Loucy (cell line): ENCODE results near the gene VPS13D.

Experiments used
- H2AFZ ChIP-seq: fragments of 200-600 bp; sonication (generic); 2 replicates; pipeline ENCODE4 v1.6.0; 2016; ENCODE audit warnings: antibody characterized with exemption, mild to moderate bottlenecking, low read length, moderate library complexity
- H3F3A ChIP-seq: fragments of 200-600 bp; 2 replicates; pipeline ENCODE4 v1.6.0; 2016; ENCODE audit warnings: antibody characterized with exemption, low read depth, mild to moderate bottlenecking
- H3K27me3 ChIP-seq: fragments of 200-600 bp; sonication (generic); 2 replicates; pipeline ENCODE4 v1.6.1; 2014; ENCODE audit warnings: low read length, mild to moderate bottlenecking; ENCODE audit not compliant: insufficient read depth, poor library complexity, severe bottlenecking
- H3K36me3 ChIP-seq: fragments of 200-600 bp; sonication (generic); 2 replicates; pipeline ENCODE4 v1.6.1; 2016; ENCODE audit warnings: low read length; ENCODE audit not compliant: insufficient read depth
- H3K4me1 ChIP-seq: fragments of 200-600 bp; sonication (generic); 2 replicates; pipeline ENCODE4 v1.5.1; 2014; ENCODE audit warnings: low read length, mild to moderate bottlenecking; ENCODE audit not compliant: insufficient read depth, poor library complexity, severe bottlenecking
- H3K4me2 ChIP-seq: fragments of 200-600 bp; sonication (generic); 2 replicates; pipeline ENCODE4 v1.6.0; 2014; ENCODE audit warnings: antibody characterized with exemption, low read length, low read depth, mild to moderate bottlenecking; ENCODE audit not compliant: poor library complexity, severe bottlenecking
- H3K4me3 ChIP-seq: fragments of 200-600 bp; sonication (generic); 2 replicates; pipeline ENCODE4 v1.5.1; 2014; ENCODE audit warnings: low read length, mild to moderate bottlenecking, mixed read lengths; ENCODE audit not compliant: poor library complexity, severe bottlenecking
- H3K79me2 ChIP-seq: fragments of 200-600 bp; sonication (generic); 2 replicates; pipeline ENCODE4 v1.6.1; 2014; ENCODE audit warnings: low read length; ENCODE audit not compliant: insufficient read depth
- H3K9ac ChIP-seq: fragments of 200-600 bp; sonication (generic); 2 replicates; pipeline ENCODE4 v1.6.0; 2014; ENCODE audit warnings: mild to moderate bottlenecking, low read depth, low read length, moderate library complexity; ENCODE audit not compliant: poor library complexity, severe bottlenecking
- H3K9me2 ChIP-seq: fragments of 200-600 bp; sonication (generic); replicated peaks from 2 replicates; pipeline ENCODE4 v1.6.1; 2016; ENCODE audit warnings: low read depth, low read length, mixed read lengths
- H3K9me3 ChIP-seq: fragments of 200-600 bp; sonication (generic); 2 replicates; pipeline ENCODE4 v1.6.1; 2014; ENCODE audit warnings: mild to moderate bottlenecking, antibody characterized with exemption, low read length, low read depth; ENCODE audit not compliant: insufficient read depth
- H4K20me1 ChIP-seq: fragments of 200-600 bp; sonication (generic); 2 replicates; pipeline ENCODE4 v1.6.0; 2014; ENCODE audit warnings: antibody characterized with exemption, low read length, mild to moderate bottlenecking; ENCODE audit not compliant: insufficient read depth, poor library complexity, severe bottlenecking
- EZH2phosphoT487 ChIP-seq: fragments of 200-600 bp; IDR thresholded peaks from 2 replicates; pipeline ENCODE4 v1.6.1; 2018; ENCODE audit warnings: antibody characterized with exemption, mild to moderate bottlenecking, moderate library complexity, borderline replicate concordance
- TF ChIP-seq, protein P1 (sequence below): fragments of 200-600 bp; sonication (generic); conservative IDR thresholded peaks from 2 replicates; pipeline ENCODE4 v1.5.1; 2014; ENCODE audit warnings: mild to moderate bottlenecking, antibody characterized with exemption, low read length

Gene VPS13D

DNA sequence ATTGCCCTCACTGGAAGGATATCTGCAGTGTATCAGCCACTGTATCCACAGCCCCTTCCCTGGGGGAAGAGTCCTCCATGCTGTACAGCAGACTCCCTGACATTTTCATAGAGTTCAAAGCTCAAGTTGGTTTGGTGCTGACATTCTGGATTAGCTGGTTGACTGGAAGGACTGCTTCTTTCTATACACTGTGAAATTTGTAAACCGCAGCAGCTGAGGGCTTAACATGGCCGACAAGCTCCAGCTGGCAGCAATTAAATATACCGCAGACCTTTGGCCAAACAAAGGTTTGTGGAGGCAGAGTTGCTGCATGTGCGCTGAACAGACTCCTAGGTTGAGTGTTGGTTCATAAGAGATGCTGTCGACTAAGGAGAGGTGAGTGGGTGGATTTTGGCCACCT, 261.8 kb downstream of the VPS13D start:
- H4K20me1 ChIP-seq = no peaks in the 10 kb centered on the region
- no peak overlapping the region for H2AFZ ChIP-seq
- no peaks in the 10 kb centered on the region for H3K27me3 ChIP-seq
- H3K4me1 ChIP-seq = no peaks in the 10 kb centered on the region
- H3K4me2 ChIP-seq = no peak overlapping the region
- no peaks in the 10 kb centered on the region for H3K9me2 ChIP-seq
- TF ChIP-seq, protein P1, sequence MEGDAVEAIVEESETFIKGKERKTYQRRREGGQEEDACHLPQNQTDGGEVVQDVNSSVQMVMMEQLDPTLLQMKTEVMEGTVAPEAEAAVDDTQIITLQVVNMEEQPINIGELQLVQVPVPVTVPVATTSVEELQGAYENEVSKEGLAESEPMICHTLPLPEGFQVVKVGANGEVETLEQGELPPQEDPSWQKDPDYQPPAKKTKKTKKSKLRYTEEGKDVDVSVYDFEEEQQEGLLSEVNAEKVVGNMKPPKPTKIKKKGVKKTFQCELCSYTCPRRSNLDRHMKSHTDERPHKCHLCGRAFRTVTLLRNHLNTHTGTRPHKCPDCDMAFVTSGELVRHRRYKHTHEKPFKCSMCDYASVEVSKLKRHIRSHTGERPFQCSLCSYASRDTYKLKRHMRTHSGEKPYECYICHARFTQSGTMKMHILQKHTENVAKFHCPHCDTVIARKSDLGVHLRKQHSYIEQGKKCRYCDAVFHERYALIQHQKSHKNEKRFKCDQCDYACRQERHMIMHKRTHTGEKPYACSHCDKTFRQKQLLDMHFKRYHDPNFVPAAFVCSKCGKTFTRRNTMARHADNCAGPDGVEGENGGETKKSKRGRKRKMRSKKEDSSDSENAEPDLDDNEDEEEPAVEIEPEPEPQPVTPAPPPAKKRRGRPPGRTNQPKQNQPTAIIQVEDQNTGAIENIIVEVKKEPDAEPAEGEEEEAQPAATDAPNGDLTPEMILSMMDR = no peak
- no peak overlapping the region for H3K4me3 ChIP-seq
- H3K9me3 ChIP-seq = no peaks in the 10 kb centered on the region
- no peak overlapping the region for H3K9ac ChIP-seq
- no peaks in the 10 kb centered on the region for H3K36me3 ChIP-seq
- H3F3A ChIP-seq = no peaks in the 10 kb centered on the region
- no peaks in the 10 kb centered on the region for H3K79me2 ChIP-seq

GRCh38 chr1:12495725-12496124, 265.9 kb downstream of the VPS13D start:
- no peak for TF ChIP-seq EZH2phosphoT487
- TF ChIP-seq, protein P1 = no peak

GRCh38 chr1:12496154-12496961, 266.5 kb downstream of the VPS13D start:
- Histone ChIP-seq H3K27me3 (no peaks in the 10 kb centered on the region), H3K79me2 (no peaks in the 10 kb centered on the region), H3K9ac (no peak overlapping the region), H3K4me1 (no peaks in the 10 kb centered on the region), H2AFZ (no peak overlapping the region), H4K20me1 (no peaks in the 10 kb centered on the region), H3F3A (no peaks in the 10 kb centered on the region), H3K4me3 (no peak overlapping the region), H3K9me2 (no peaks in the 10 kb centered on the region), H3K36me3 (peaks cover 10% of the 10 kb centered on the region; the same call in 1 of the 2 replicates), H3K9me3 (no peaks in the 10 kb centered on the region), H3K4me2 (no peak overlapping the region)
- no peak for TF ChIP-seq EZH2phosphoT487
- TF ChIP-seq, protein P1 = no peak

More at GRCh38 chr1:12495725-12496124, 265.9 kb downstream of the VPS13D start:
- Histone ChIP-seq H3K9me3 (no peaks in the 10 kb centered on the region), H3K4me1 (no peaks in the 10 kb centered on the region), H3K36me3 (peaks cover 10% of the 10 kb centered on the region; the same call in 1 of the 2 replicates), H3F3A (no peaks in the 10 kb centered on the region), H3K4me2 (no peak overlapping the region), H3K9ac (no peak overlapping the region), H3K79me2 (no peaks in the 10 kb centered on the region), H3K4me3 (no peak overlapping the region), H3K27me3 (no peaks in the 10 kb centered on the region), H2AFZ (no peak overlapping the region), H4K20me1 (no peaks in the 10 kb centered on the region), H3K9me2 (no peaks in the 10 kb centered on the region)
